Osteoblast (primary cell): ENCODE measurements around the gene IDH3B. TPM values are rescaled to one million over a fixed set of nuclear protein-coding genes. Genes with fewer than 3 reads are reported as not detected.

Experiments used
- DNase-seq: peaks from one replicate; pipeline ENCODE4 v3.0.0; 2011; ENCODE audit warnings: low spot score, mixed read lengths; ENCODE audit not compliant: insufficient read length; ENCODE audit errors: missing footprints
- H2AFZ ChIP-seq: 2 replicates; pipeline ENCODE4 v1.6.0; 2011; ENCODE audit warnings: mild to moderate bottlenecking, low read length
- H3K27ac ChIP-seq: 2 replicates; pipeline ENCODE4 v1.5.1; 2011; ENCODE audit warnings: mild to moderate bottlenecking, low read depth, low read length, moderate library complexity
- H3K27me3 ChIP-seq: 2 replicates; pipeline ENCODE4 v1.6.0; 2012; ENCODE audit warnings: mild to moderate bottlenecking, control low read depth, inconsistent platforms, low read length, moderate library complexity; ENCODE audit not compliant: insufficient read depth
- H3K36me3 ChIP-seq: 2 replicates; pipeline ENCODE4 v1.5.1; 2011; ENCODE audit warnings: mild to moderate bottlenecking, low read length, control low read depth, moderate library complexity; ENCODE audit not compliant: insufficient read depth
- H3K4me1 ChIP-seq: 2 replicates; pipeline ENCODE4 v1.5.1; 2011; ENCODE audit warnings: mild to moderate bottlenecking, low read length, control low read depth, moderate library complexity; ENCODE audit not compliant: insufficient read depth
- H3K4me2 ChIP-seq: 2 replicates; pipeline ENCODE4 v1.6.0; 2011; ENCODE audit warnings: mild to moderate bottlenecking, low read length; ENCODE audit not compliant: insufficient read depth
- H3K4me3 ChIP-seq: fragments of 200-600 bp; sonication (generic); 3 replicates; pipeline ENCODE4 v1.5.1; 2012; ENCODE audit warnings: mild to moderate bottlenecking, low read length, inconsistent platforms; ENCODE audit not compliant: insufficient read depth
- H3K79me2 ChIP-seq: 2 replicates; pipeline ENCODE4 v1.6.0; 2012; ENCODE audit warnings: mild to moderate bottlenecking, low read length, control low read depth, inconsistent platforms; ENCODE audit not compliant: insufficient read depth
- H3K9me3 ChIP-seq: 2 replicates; pipeline ENCODE4 v1.5.1; 2011; ENCODE audit warnings: low read depth, low read length, control low read depth
- H4K20me1 ChIP-seq: 2 replicates; pipeline ENCODE4 v1.6.0; 2012; ENCODE audit warnings: mild to moderate bottlenecking, low read length, control low read depth; ENCODE audit not compliant: insufficient read depth
- total RNA-seq: library from RNA; depleted of rRNA; stranded (reverse); fragments of >200 nt; gene quantifications from 2 replicates; pipeline ENCODE4 v1.2.3, GENCODE V29; 2012
- TF ChIP-seq, protein P1 (sequence below): IDR thresholded peaks from 2 replicates; pipeline ENCODE4 v1.5.1; 2011; ENCODE audit warnings: mild to moderate bottlenecking, low read depth, low read length, moderate library complexity; ENCODE audit errors: extremely low read depth

Gene IDH3B
- total RNA-seq, 1 donor = 71.7 TPM

DNA sequence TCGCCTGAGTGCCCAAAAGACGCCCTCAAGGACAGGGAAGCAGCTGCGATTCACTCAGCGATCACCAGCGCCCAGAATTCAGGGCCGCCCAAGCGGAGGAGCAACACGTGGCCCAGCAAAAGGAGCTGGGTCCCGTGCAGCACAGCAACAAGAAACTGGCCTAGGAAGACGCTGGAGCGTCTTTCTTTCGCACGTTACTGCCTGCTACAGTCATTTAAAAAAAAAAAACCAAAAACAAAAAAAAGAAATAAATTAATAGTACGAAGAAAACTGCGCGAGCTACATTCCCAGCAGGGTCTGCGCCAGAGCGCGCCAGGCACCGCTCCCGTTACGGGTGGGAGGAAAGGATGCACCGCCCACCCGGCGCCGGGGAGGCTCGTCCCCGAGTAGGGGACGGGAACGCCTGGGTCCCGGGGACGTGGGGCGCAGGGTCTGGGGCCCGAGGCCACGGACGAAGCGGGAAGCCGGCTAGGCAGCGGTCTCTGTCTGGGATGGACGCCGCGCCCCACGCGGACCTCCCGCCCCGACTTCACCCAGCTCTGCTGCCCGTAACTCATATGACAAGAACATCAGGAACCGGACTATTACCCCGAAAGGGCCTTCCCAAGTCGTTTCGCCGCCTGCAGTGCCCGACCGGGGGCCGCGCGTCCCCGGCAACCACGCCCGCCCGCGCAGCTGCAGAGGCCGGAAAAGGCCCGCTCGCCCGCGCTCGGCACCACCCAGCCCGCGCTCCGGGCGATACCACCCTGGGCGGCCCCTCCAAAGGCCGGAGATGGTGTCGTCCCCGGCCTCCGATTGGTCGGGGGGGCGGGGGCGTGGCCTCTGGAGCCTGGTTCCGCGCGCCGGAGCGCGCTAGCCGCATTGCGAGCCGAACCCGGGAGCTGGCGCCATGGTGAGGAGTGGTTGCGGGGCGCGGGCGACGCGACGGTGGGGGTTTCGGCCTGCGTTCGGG is 12.0 kb downstream of the IDH3B start, which contains the start of gene NOP56:
Gene NOP56, plus strand, starts transcription at position 861 of the 952 bp plus-strand sequence. Its CDS starts 29 bp downstream, at position 890.
- DNase-seq = peak; percentile 99
- Histone ChIP-seq H4K20me1 (peaks cover 35% of the 10 kb centered on the region), H3K27me3 (no peaks in the 10 kb centered on the region), H3K4me2 (peak within 1 kb of the TSS; percentile 100), H3K36me3 (peaks cover 32% of the 10 kb centered on the region), H3K79me2 (peaks cover 53% of the 10 kb centered on the region), H3K4me3 (peak within 1 kb of the TSS; percentile 98), H3K27ac (peak within 1 kb of the TSS; percentile 79), H2AFZ (peak within 1 kb of the TSS; percentile 93), H3K4me1 (peaks cover 22% of the 10 kb centered on the region), H3K9me3 (no peaks in the 10 kb centered on the region)
- TF ChIP-seq, protein P1, sequence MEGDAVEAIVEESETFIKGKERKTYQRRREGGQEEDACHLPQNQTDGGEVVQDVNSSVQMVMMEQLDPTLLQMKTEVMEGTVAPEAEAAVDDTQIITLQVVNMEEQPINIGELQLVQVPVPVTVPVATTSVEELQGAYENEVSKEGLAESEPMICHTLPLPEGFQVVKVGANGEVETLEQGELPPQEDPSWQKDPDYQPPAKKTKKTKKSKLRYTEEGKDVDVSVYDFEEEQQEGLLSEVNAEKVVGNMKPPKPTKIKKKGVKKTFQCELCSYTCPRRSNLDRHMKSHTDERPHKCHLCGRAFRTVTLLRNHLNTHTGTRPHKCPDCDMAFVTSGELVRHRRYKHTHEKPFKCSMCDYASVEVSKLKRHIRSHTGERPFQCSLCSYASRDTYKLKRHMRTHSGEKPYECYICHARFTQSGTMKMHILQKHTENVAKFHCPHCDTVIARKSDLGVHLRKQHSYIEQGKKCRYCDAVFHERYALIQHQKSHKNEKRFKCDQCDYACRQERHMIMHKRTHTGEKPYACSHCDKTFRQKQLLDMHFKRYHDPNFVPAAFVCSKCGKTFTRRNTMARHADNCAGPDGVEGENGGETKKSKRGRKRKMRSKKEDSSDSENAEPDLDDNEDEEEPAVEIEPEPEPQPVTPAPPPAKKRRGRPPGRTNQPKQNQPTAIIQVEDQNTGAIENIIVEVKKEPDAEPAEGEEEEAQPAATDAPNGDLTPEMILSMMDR = no peak

DNA sequence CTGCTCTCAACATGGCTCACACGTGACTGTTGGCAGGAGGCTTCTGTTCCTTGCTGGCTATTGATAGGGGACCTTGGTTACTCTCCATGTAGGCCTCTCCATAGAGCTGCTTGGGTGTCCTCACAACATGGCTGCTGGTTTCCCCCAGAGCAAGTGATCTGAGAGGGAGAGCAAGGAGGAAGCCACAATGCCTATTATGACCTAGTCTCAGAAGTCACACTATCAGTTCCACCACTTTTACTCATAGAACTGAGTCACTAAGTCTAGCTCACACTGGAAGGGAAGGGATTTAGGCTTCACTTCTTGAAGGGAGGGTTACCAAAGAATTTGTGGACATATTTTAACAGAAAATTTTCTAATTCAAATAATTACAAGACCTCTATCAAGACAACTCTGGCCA is 20.3 kb downstream of the IDH3B start:
- Histone ChIP-seq H3K27ac (no peak overlapping the region), H3K27me3 (no peaks in the 10 kb centered on the region), H3K79me2 (no peaks in the 10 kb centered on the region), H3K36me3 (peaks cover 3% of the 10 kb centered on the region), H3K4me1 (no peaks in the 10 kb centered on the region), H4K20me1 (no peaks in the 10 kb centered on the region), H2AFZ (no peak overlapping the region), H3K4me2 (no peak overlapping the region), H3K9me3 (no peaks in the 10 kb centered on the region), H3K4me3 (no peak overlapping the region)
- TF ChIP-seq, protein P1 = no peak
- DNase-seq = no peak

DNA sequence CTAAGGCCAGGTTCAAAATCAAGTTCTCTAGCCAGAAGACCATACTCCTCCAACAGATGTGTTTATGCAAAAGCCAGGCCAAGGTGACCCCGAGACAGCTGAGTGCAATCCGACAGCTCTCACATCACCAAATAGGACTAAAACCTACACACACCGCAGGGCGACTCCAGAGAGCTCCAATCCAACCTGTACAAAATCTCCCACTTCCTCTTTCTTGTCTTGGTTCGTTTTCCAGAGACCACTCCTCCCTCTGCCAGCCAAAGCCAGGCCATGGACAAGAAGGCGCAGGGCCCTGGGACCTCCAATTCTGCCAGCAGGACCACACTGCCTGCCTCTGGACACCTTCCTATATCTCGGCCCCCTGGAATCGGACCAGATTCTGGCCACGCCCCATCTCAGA is 23.1 kb downstream of the IDH3B start:
- no peak for DNase-seq
- no peak overlapping the region for H3K27ac ChIP-seq
- no peak overlapping the region for H2AFZ ChIP-seq
- H3K4me2 ChIP-seq = no peak overlapping the region
- H3K4me3 ChIP-seq = no peak overlapping the region
- no peaks in the 10 kb centered on the region for H3K27me3 ChIP-seq
- no peaks in the 10 kb centered on the region for H3K9me3 ChIP-seq
- peaks cover 3% of the 10 kb centered on the region for H3K36me3 ChIP-seq
- no peaks in the 10 kb centered on the region for H3K79me2 ChIP-seq
- H4K20me1 ChIP-seq = no peaks in the 10 kb centered on the region
- TF ChIP-seq, protein P1 = no peak
- H3K4me1 ChIP-seq = no peaks in the 10 kb centered on the region

DNA sequence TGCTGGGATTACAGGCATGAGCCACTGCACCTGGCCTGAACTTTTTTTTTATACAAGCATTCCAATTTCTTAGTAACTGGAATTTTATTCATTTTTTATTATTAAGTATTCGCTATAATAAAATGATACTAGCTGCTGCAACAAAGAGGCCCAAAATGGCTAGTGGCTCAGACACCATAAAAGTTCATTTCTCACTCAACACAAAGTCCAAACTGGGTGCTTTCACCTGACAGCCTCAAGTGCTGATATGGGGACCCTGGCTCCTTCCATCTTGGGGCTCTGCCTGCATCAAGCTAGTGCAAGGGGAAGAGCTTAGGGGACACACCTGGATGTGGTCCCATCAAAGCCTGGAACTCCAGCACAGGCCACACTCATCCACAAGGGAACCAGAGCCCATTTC is 23.8 kb downstream of the IDH3B start:
- TF ChIP-seq, protein P1 = no peak
- no peaks in the 10 kb centered on the region for H3K4me1 ChIP-seq
- no peak for DNase-seq
- H3K27me3 ChIP-seq = no peaks in the 10 kb centered on the region
- no peak overlapping the region for H3K4me2 ChIP-seq
- H3K27ac ChIP-seq = no peak overlapping the region
- no peaks in the 10 kb centered on the region for H3K9me3 ChIP-seq
- peaks cover 3% of the 10 kb centered on the region for H3K36me3 ChIP-seq
- H2AFZ ChIP-seq = no peak overlapping the region
- H4K20me1 ChIP-seq = no peaks in the 10 kb centered on the region
- H3K79me2 ChIP-seq = no peaks in the 10 kb centered on the region
- H3K4me3 ChIP-seq = no peak overlapping the region
